Lower lobe of right lung (tissue), 2 donors: ENCODE data around the gene MACROD2. TPM values are rescaled to one million over a fixed set of nuclear protein-coding genes. Genes with fewer than 3 reads are reported as not detected.

Source experiments
- ATAC-seq, 2 donors: fragments of 200-7000 bp; cut with Tn5 transposase; one replicate each; pipeline ENCODE4 v1.9.1; 2020 to 2022; ENCODE audit warnings: mild to moderate bottlenecking in 2 of 2, moderate library complexity in 2 of 2
- DNase-seq: peaks from one replicate; pipeline ENCODE4 v3.0.0-alpha.2; 2020
- H3K27ac ChIP-seq: fragments of 200-600 bp; one replicate; pipeline ENCODE4 v1.8.0; 2022
- H3K27me3 ChIP-seq: fragments of 200-600 bp; one replicate; pipeline ENCODE4 v1.8.0; 2022; ENCODE audit warnings: low read depth
- H3K36me3 ChIP-seq: fragments of 200-600 bp; one replicate; pipeline ENCODE4 v1.8.0; 2022; ENCODE audit warnings: mild to moderate bottlenecking
- H3K4me1 ChIP-seq: fragments of 200-600 bp; one replicate; pipeline ENCODE4 v1.8.0; 2022
- H3K4me3 ChIP-seq: fragments of 200-600 bp; one replicate; pipeline ENCODE4 v1.8.0; 2022; ENCODE audit warnings: mild to moderate bottlenecking
- H3K9me3 ChIP-seq: fragments of 200-600 bp; one replicate; pipeline ENCODE4 v1.8.0; 2022
- CTCF ChIP-seq: fragments of 200-600 bp; IDR thresholded peaks from one replicate; pipeline ENCODE4 v1.8.0; 2022; ENCODE audit warnings: antibody characterized with exemption, mild to moderate bottlenecking
- intact Hi-C: fragments of 100-400 bp; cut with DNase I; formaldehyde crosslinking; loops from one replicate; pipeline ENCODE4 v1.11.0; 2022
- total RNA-seq: library from RNA; stranded (reverse); fragmentation: NEBNext Ultra II Directional; extraction: Animal tissue kit (Norgen Biotek cat#: 25700); gene quantifications from one replicate; pipeline ENCODE4 v1.2.1, GENCODE V29; 2021
- donor health status: DM: no; HTN: yes; CAD: no; lungs with severe emphysema.

MACROD2 gene
- total RNA-seq, 1 donor from 2014 or later = 73.0 TPM

GRCh38 chr20:14775778-14776177 is 780.5 kb downstream of the MACROD2 start:
- no peak for TF ChIP-seq CTCF
- Histone ChIP-seq H3K27me3 (no peaks in the 10 kb centered on the region), H3K27ac (no peak overlapping the region), H3K36me3 (no peaks in the 10 kb centered on the region), H3K9me3 (no peaks in the 10 kb centered on the region), H3K4me3 (no peak overlapping the region), H3K4me1 (no peaks in the 10 kb centered on the region)
- ATAC-seq (peak in 1 of 2 donors; percentile 29), DNase-seq (no peak)
- intact Hi-C loops = no loop called here

GRCh38 chr20:14777591-14777990 is 782.3 kb downstream of the MACROD2 start:
- ATAC-seq (peak in 1 of 2 donors; percentile 43), DNase-seq (no peak)
- no peaks in the 10 kb centered on the region for H3K4me1 ChIP-seq
- TF ChIP-seq CTCF = no peak
- intact Hi-C loops = no loop called here
- H3K27ac ChIP-seq = no peak overlapping the region
- H3K4me3 ChIP-seq = no peak overlapping the region
- H3K36me3 ChIP-seq = no peaks in the 10 kb centered on the region
- H3K9me3 ChIP-seq = no peaks in the 10 kb centered on the region
- H3K27me3 ChIP-seq = no peaks in the 10 kb centered on the region

- TF ChIP-seq CTCF = no peak
- peak in 1 of 2 donors; percentile 31 for ATAC-seq
These were observed 782.8 kb downstream of the MACROD2 start for GRCh38 chr20:14778096-14778495.

GRCh38 chr20:14778875-14779274 is 783.6 kb downstream of the MACROD2 start:
- Histone ChIP-seq H3K27me3 (no peaks in the 10 kb centered on the region), H3K36me3 (no peaks in the 10 kb centered on the region), H3K27ac (no peak overlapping the region), H3K4me3 (no peak overlapping the region), H3K9me3 (no peaks in the 10 kb centered on the region), H3K4me1 (peaks cover 6% of the 10 kb centered on the region)
- no peak for TF ChIP-seq CTCF
- no peak for ATAC-seq
- no peak for DNase-seq
- intact Hi-C loops = no loop called here

More at GRCh38 chr20:14778096-14778495, 782.8 kb downstream of the MACROD2 start:
- Histone ChIP-seq H3K27me3 (no peaks in the 10 kb centered on the region), H3K4me3 (no peak overlapping the region), H3K36me3 (no peaks in the 10 kb centered on the region), H3K9me3 (no peaks in the 10 kb centered on the region), H3K27ac (no peak overlapping the region), H3K4me1 (peaks cover 1% of the 10 kb centered on the region)
- intact Hi-C loops = no loop called here
- DNase-seq = no peak

- no peaks in the 10 kb centered on the region for H3K36me3 ChIP-seq
- intact Hi-C loops = no loop called here
- H3K4me3 ChIP-seq = no peak overlapping the region
- H3K27me3 ChIP-seq = no peaks in the 10 kb centered on the region
- H3K27ac ChIP-seq = no peak overlapping the region
- H3K9me3 ChIP-seq = no peaks in the 10 kb centered on the region
- DNase-seq (no peak), ATAC-seq (no peak)
- peaks cover 10% of the 10 kb centered on the region for H3K4me1 ChIP-seq
- TF ChIP-seq CTCF = no peak
These were observed 785.2 kb downstream of the MACROD2 start for GRCh38 chr20:14780508-14780907.

- H3K36me3 ChIP-seq = no peaks in the 10 kb centered on the region
- peaks cover 10% of the 10 kb centered on the region for H3K4me1 ChIP-seq
- no peaks in the 10 kb centered on the region for H3K27me3 ChIP-seq
- intact Hi-C loops = no loop called here
- no peaks in the 10 kb centered on the region for H3K9me3 ChIP-seq
- TF ChIP-seq CTCF = no peak
- no peak overlapping the region for H3K27ac ChIP-seq
- ATAC-seq (no peak), DNase-seq (no peak)
- no peak overlapping the region for H3K4me3 ChIP-seq
These were observed 787.4 kb downstream of the MACROD2 start for GRCh38 chr20:14782731-14783130.
